Activated T-cell treated with anti-CD3 and anti-CD28 coated beads for 4 hours (primary cell): Measurements from ENCODE around the gene TPM1.

Experiments
- DNase-seq: peaks from one replicate; pipeline ENCODE4 v3.0.0-alpha.2; 2020

TPM1 gene

DNA sequence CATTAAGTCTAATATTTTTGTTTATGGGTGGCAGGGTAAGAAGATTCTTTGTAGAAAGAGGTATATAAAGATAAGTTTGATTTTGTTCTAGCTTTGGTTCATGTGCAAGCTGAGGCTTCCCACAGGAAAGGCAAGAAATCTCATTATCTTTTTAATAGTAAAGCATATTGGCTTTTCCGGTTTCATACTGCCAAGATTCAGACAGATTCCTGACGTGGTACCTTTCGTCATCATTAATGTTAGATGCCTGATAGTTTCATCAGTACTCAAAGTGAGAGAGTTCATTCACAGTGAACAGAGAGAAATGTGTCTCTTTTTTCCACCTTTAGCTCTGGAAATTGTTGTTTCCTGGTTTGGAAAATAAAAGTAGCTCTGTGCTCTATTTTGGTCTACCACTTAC lies 16.5 kb downstream of the TPM1 start:
- no peak for DNase-seq

- no peak for DNase-seq
Observed at GRCh38 chr15:63059573-63060216, 17.1 kb downstream of the TPM1 start.

DNA sequence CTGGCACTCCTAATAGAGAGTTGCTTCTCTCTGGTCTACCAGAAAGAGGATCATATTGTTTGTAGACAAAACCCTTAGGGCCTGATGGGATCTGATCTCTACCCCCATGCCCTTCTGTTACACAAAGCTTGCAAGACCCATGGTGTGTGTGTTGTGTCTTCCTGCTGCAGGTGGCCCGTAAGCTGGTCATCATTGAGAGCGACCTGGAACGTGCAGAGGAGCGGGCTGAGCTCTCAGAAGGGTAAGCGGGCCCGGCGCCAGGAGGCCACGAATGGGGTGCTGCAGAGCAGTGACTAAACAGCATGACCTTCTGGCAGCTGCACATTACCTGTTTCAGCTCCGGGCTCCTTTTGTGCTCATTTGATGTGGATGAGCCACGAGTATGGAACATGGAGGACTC lies 18.2 kb downstream of the TPM1 start:
- no peak for DNase-seq

DNA sequence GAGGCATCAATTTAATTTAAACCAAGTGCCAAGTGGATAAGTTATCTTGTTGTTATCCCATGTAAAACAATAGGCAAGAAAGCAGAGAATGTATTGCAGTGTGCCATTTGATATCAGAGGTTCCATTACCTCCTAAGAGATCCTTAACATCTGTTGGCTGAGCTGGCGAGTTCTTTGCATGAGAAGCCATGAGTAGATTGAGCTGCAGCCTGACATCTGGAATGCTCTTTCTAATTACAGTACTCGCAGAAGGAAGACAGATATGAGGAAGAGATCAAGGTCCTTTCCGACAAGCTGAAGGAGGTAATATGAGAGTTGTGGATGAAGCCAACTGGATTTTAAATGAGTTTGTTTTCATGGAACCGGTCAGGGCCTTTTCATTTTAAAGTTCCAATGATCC lies 19.4 kb downstream of the TPM1 start:
- DNase-seq, result no peak

DNA sequence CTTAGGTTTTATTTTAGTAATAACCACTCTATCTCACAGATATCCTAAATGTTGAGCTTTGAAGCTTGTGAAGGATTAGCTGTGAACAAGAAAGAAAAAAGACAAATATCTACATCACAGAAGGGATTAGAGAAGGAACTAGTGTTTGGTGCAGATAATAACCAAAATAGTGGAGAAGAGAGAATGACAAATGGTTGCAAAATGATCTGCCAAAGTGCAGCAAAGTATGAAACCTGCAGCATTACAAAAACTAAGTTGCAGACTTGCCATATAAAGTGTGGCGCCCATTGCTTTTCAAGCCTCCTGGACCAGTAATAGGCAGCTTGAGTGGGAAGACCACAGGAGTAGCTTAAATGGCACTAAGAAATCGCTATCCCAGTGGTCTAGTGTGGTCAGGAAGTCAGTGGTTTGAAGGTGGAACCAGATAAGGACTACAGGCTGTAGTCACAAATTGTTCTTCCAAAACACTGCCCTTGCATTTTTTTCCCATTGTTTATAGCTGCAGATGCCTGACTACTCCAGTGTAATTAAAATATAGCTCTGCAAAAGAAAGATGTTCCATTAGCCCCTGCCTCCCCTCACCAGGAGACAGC lies 20.7 kb downstream of the TPM1 start:
- no peak for DNase-seq

- no peak for DNase-seq
Observed at GRCh38 chr15:63063877-63064409, 21.4 kb downstream of the TPM1 start.

GRCh38 chr15:63065262-63066221 lies 23.0 kb downstream of the TPM1 start:
- no peak for DNase-seq

GRCh38 chr15:63066272-63066671 lies 23.7 kb downstream of the TPM1 start:
- no peak for DNase-seq

DNA sequence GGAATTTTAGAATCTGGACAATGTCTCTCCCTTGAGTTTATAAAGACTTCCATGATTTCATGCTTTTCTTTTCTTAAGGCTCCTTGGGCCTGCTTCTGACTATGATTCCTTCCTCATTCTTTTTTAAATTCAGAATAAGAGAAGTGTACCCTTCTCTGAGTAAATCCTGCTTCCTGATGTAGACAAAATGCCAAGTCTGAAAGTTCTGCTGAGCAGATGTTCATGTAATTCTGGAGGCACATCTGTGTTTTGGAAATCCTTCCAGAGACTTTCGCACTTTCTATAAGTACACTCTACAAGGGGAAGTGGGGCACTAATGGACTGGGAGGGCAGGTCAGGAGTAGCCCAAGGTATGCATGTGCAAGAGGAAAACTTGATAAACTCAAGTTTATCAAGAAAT lies 24.8 kb downstream of the TPM1 start:
- DNase-seq, result no peak

GRCh38 chr15:63067976-63068743 lies 25.6 kb downstream of the TPM1 start:
- DNase-seq, result no peak

DNA sequence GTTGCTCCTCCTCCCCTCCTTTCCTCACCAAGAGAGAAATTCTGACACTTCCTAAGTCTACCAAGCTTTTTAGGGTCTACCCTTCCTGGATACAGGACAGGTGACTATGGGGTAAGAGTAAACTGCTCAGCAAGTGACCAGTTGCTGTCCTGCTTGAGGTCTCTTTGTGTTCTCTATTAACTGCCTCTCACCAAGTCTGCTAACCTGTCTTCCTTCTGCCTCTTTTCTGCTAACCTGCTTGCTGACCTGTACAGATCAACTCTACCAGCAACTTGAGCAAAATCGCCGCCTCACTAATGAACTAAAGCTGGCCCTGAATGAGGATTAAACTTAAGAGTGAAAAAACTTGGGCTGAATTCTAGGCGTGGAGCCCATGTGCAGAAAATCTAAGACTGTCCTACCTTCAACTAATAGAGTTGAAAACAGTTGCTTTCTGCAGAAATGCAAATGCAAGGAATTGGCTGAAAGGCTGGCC lies 27.1 kb downstream of the TPM1 start:
- DNase-seq, result no peak

- DNase-seq, result no peak
Observed at GRCh38 chr15:63070681-63071129, 28.2 kb downstream of the TPM1 start.

GRCh38 chr15:63071288-63071909 lies 28.9 kb downstream of the TPM1 start:
- no peak for DNase-seq

- DNase-seq, result no peak
Observed at GRCh38 chr15:63072023-63072650, 29.6 kb downstream of the TPM1 start.

- DNase-seq, result no peak
Observed at GRCh38 chr15:63072809-63073277, 30.3 kb downstream of the TPM1 start.

DNA sequence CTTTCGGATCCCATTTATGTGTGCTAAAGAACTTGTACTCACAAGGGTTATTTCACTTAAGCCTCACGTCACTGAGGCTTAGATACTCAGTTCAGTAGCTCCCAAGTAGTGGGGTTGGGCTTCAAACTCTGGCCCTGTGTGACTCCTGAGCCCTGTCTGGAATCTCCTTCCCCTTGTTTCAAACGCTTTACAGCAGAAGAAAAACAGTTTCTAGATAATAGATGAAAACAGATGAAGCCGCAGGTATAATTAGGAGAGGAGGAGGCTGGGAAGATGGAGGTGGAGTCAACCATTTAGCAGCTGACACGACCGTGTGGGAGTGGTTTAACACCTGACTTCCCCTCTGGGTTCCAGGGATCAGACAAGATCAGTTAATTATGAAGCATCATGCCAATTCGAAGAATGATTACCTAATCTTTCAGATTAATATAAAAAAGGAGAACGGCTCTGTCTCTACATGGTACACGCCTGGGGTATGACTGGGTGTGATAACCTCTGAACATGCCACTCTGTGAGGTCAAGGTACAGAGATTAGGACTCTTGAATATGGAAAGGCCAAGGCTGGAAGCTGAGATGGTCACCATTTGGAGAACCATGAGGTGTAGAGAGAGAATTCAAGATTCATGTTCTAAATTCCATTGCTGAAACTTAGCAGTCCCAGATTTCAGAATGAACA lies 31.1 kb downstream of the TPM1 start:
- DNase-seq, result no peak

DNA sequence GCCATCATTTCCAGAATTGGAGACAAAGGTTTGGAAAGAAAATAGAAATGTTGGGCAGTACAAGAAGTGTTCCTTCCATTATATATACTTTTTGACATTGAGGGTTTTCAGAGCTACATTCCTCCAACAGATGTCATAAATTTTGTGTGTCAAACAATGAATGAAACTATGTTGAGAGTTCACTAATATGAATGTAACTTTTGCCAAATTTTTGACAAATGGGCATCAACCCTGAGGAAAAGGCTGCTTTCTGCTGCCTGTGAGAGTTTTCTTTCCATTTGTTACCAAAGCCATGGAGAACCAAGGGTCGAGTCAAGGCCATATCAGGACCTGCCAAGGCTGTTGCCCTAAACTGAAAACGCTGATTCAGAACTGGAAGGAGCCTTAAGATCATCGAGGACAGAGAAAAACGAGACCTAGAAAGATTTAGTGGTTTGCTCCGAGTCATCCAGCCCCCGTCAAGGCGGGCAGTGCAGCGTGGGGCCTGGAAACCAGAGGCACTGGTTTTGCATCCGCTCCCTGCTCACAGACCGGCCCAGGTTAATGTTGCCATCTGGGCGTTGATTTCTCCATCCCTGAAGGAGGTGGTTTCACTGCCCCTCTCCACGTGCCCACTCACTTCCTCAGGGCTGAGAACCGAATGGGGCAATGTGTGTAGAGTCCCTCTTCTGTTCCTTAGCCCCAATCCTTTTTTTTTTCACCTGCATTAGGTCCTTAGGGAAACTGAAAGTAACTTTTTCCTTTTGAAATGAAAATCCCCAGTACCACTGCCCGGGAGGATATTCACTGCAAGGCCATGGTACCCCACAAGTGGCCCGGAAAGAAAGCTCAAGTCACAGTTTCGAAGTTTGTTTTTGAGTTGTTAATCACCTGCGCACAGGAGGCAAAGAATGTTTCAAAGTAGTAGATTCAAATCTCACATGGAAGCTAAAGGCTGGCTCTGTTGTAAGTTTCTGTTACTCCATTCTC lies 32.8 kb downstream of the TPM1 start:
- DNase-seq, result no peak

GRCh38 chr15:63075984-63076713 lies 33.6 kb downstream of the TPM1 start:
- no peak for DNase-seq

DNA sequence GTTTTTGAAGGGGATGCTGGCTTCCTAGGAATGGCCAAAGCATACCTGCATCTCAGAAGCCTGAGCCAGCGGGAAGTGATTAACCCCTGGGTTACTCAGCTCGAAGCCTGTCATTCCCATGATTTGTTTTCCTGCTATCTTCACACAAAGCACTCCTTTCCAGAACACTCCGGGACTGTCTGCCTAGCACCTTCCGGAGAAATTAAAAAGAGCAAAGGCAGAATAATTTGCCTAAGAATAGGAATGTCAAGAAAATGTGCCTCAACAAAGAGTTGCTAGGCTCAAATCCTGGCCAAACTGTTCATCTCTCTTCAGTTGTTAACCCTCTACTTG lies 34.1 kb downstream of the TPM1 start:
- no peak for DNase-seq
